AG04450 (cell line): ENCODE measurements around the gene GALNT13. TPM values are rescaled to one million over a fixed set of nuclear protein-coding genes. Genes with fewer than 3 reads are reported as not detected.

Source experiments
- CTCF ChIA-PET: fragments of 300-600, 350-600 bp; formaldehyde crosslinking; extraction: SDS; loops from one replicate; lab custom pipeline; 2022; ENCODE audit warnings: antibody characterized with exemption, inconsistent platforms; lab: Charles Lee
- POLR2A ChIA-PET: fragments of 350-600 bp; formaldehyde crosslinking; extraction: SDS; loops from one replicate; lab custom pipeline; 2021; ENCODE audit warnings: antibody characterized with exemption, inconsistent platforms; lab: Yijun Ruan, JAX
- DNase-seq: peaks from one replicate; pipeline ENCODE4 v3.0.0-alpha.2; 2011; ENCODE audit warnings: low read depth, low spot score
- H3K27ac ChIP-seq: one replicate; pipeline ENCODE4 v1.5.1; 2012; ENCODE audit warnings: low read depth, low read length, control low read depth
- H3K27me3 ChIP-seq: one replicate; pipeline ENCODE4 v1.6.0; 2012; ENCODE audit warnings: low read length; ENCODE audit not compliant: control insufficient read depth, insufficient read depth
- H3K4me3 ChIP-seq: 2 replicates; pipeline ENCODE4 v1.5.1; 2011; ENCODE audit warnings: mild to moderate bottlenecking, low read depth, low read length, control low read depth
- H3K9me3 ChIP-seq: 2 replicates; pipeline ENCODE4 v1.5.1; 2012; ENCODE audit warnings: low read length; ENCODE audit not compliant: control insufficient read depth, insufficient read depth
- polyA plus RNA-seq: library from polyadenylated mRNA; depleted of rRNA; stranded (reverse); fragments of >200 nt; gene quantifications from 2 replicates; pipeline ENCODE4 v1.2.3, GENCODE V29; 2011
- TF ChIP-seq, protein P1 (sequence below): IDR thresholded peaks from 2 replicates; pipeline ENCODE4 v1.5.1; 2011; ENCODE audit warnings: low read depth, low read length, control low read depth, inconsistent platforms

GALNT13 gene
- polyA plus RNA-seq, 1 experiment, result not detected

- Histone ChIP-seq H3K4me3 (no peak overlapping the region), H3K27me3 (no peaks in the 10 kb centered on the region), H3K27ac (no peak overlapping the region), H3K9me3 (peaks cover 4% of the 10 kb centered on the region)
- POLR2A ChIA-PET, result no interaction called here
- CTCF ChIA-PET, result no interaction called here
- TF ChIP-seq, protein P1, sequence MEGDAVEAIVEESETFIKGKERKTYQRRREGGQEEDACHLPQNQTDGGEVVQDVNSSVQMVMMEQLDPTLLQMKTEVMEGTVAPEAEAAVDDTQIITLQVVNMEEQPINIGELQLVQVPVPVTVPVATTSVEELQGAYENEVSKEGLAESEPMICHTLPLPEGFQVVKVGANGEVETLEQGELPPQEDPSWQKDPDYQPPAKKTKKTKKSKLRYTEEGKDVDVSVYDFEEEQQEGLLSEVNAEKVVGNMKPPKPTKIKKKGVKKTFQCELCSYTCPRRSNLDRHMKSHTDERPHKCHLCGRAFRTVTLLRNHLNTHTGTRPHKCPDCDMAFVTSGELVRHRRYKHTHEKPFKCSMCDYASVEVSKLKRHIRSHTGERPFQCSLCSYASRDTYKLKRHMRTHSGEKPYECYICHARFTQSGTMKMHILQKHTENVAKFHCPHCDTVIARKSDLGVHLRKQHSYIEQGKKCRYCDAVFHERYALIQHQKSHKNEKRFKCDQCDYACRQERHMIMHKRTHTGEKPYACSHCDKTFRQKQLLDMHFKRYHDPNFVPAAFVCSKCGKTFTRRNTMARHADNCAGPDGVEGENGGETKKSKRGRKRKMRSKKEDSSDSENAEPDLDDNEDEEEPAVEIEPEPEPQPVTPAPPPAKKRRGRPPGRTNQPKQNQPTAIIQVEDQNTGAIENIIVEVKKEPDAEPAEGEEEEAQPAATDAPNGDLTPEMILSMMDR, result no peak
- no peak for DNase-seq
These were observed 259.1 kb downstream of the GALNT13 start for GRCh38 chr2:154130821-154131220.

DNA sequence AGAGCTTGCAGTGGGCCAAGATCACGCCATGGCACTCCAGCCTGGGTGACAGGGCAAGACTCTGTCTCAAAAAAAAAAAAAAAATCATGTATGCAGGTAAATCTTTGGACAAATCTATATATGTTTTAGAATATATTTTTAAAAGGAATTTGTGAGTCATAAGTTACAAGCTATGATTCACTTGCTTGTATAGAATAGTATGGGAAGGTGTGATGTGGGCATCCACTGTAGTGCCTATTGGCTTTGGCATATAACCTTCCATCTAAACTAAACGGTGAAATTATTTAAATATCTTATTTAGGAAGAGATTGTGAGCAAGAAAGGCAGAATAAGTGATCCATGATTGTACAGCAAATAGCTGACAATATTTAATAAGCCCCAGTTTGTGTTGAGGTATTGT lies 261.1 kb downstream of the GALNT13 start:
- no peak overlapping the region for H3K4me3 ChIP-seq
- ChIA-PET POLR2A (interaction anchor here (0.6 kb wide), 1 partner anchor 27 kb away, joined by 3 read pairs; no protein-coding TSS in a partner anchor), CTCF (no interaction called here)
- H3K9me3 ChIP-seq, result no peaks in the 10 kb centered on the region; the same call in 1 of the 2 replicates
- no peak overlapping the region for H3K27ac ChIP-seq
- DNase-seq, result no peak
- no peaks in the 10 kb centered on the region for H3K27me3 ChIP-seq
- TF ChIP-seq, protein P1, result no peak

- POLR2A ChIA-PET, result no interaction called here
- no peak for DNase-seq
- CTCF ChIA-PET, result no interaction called here
- TF ChIP-seq, protein P1, result no peak
- H3K27ac ChIP-seq, result no peak overlapping the region
- H3K27me3 ChIP-seq, result no peaks in the 10 kb centered on the region
- H3K4me3 ChIP-seq, result no peak overlapping the region
- no peaks in the 10 kb centered on the region; the same call in 1 of the 2 replicates for H3K9me3 ChIP-seq
These were observed 262.1 kb downstream of the GALNT13 start for GRCh38 chr2:154133823-154134222.

DNA sequence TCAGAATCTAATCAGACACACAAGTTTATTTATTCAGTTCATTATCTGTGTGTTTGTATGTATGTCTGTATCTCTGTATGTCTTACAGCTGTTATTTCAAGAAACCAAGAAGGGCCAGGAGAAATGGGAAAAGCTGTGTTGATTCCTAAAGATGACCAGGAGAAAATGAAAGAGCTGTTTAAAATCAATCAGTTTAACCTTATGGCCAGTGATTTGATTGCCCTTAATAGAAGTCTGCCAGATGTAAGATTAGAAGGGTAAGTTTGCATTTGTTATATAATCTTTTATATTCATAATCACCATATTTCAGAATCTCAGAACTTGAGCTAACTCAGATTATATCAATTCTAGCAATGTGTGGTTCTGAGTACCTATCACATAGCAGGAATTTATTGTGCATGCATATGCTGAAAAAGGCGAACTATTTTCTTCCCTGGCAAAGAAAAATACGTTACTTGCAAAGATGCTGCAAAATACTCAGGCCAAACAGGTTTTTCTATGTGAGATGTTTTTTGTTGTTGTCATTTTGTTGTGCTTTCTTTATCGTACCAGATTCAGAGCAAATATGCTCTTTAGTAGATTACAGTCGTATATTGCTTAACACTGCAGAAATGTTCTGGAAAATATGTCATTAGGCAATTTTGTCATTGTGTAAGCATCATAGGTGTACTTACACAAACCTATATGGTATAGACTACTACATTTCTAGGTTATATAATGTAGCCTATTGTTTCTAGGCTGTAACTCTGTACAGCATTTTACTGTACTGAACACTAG lies 268.7 kb downstream of the GALNT13 start:
- no peak for DNase-seq
- ChIA-PET CTCF (no interaction called here), POLR2A (no interaction called here)
- TF ChIP-seq, protein P1, result no peak
- Histone ChIP-seq H3K9me3 (no peaks in the 10 kb centered on the region; the same call in 1 of the 2 replicates), H3K4me3 (no peak overlapping the region), H3K27me3 (no peaks in the 10 kb centered on the region), H3K27ac (no peak overlapping the region)

- no peak overlapping the region for H3K4me3 ChIP-seq
- no peaks in the 10 kb centered on the region for H3K27me3 ChIP-seq
- POLR2A ChIA-PET, result no interaction called here
- no peak for DNase-seq
- CTCF ChIA-PET, result no interaction called here
- H3K9me3 ChIP-seq, result no peaks in the 10 kb centered on the region; the same call in 1 of the 2 replicates
- H3K27ac ChIP-seq, result no peak overlapping the region
- TF ChIP-seq, protein P1, result no peak
These were observed 270.8 kb downstream of the GALNT13 start for GRCh38 chr2:154142480-154142879.
